SK-N-SH (cell line): ENCODE measurements around the gene PPP2R3A. TPM values are rescaled to one million over a fixed set of nuclear protein-coding genes. Genes with fewer than 3 reads are reported as not detected.

Experiments
- CTCF ChIA-PET: fragments of 300-600, 350-600 bp; formaldehyde crosslinking; extraction: SDS; loops from one replicate; lab custom pipeline; 2021; lab: Yijun Ruan, JAX
- POLR2A ChIA-PET: fragments of 350-600 bp; sonication (Branson Sonifier 250); formaldehyde crosslinking; extraction: SDS; loops from one replicate; lab custom pipeline; 2020; ENCODE audit warnings: antibody characterized with exemption, inconsistent platforms; lab: Yijun Ruan, JAX
- DNase-seq: peaks from one replicate; pipeline ENCODE4 v3.0.0; 2012
- H2AFZ ChIP-seq: fragments of 200-600 bp; sonication (generic); 2 replicates; pipeline ENCODE4 v1.8.1; 2016; ENCODE audit warnings: antibody characterized with exemption, mild to moderate bottlenecking, low read depth
- H3F3A ChIP-seq: fragments of 200-600 bp; sonication (generic); replicated peaks from 2 replicates; pipeline ENCODE3; 2016; ENCODE audit warnings: antibody characterized with exemption, mild to moderate bottlenecking; ENCODE audit not compliant: insufficient read depth
- H3K27ac ChIP-seq, 2 experiments: fragments of 200-500 bp in 1 of 2; fragments of 200-600 bp in 1 of 2; sonication (Bioruptor generic) in 1 of 2; sonication (generic), shearing (Covaris generic) in 1 of 2; 2 replicates each; pipeline versions ENCODE4 v1.5.1 to v1.6.1; 2014 to 2016; ENCODE audit warnings: low read depth in 2 of 2, inconsistent platforms in 1 of 2, low read length in 1 of 2, mild to moderate bottlenecking in 1 of 2, mixed read lengths in 1 of 2
- H3K27me3 ChIP-seq: fragments of 200-600 bp; sonication (generic), shearing (Covaris generic); 2 replicates; pipeline ENCODE4 v1.6.1; 2016; ENCODE audit warnings: mixed run types; ENCODE audit not compliant: insufficient read depth
- H3K36me3 ChIP-seq, 2 experiments: fragments of 200-500 bp in 1 of 2; fragments of 200-600 bp in 1 of 2; sonication (Bioruptor generic) in 1 of 2; sonication (generic) in 1 of 2; replicated peaks in 1 of 2; 2 replicates each; pipeline versions ENCODE3 to v1.5.1; 2014 to 2016; ENCODE audit warnings: low read length in 1 of 2, mild to moderate bottlenecking in 1 of 2; ENCODE audit not compliant: insufficient read depth in 2 of 2, control insufficient read depth in 1 of 2
- H3K4me1 ChIP-seq, 2 experiments: fragments of 200-500 bp in 1 of 2; fragments of 200-600 bp in 1 of 2; sonication (Bioruptor generic) in 1 of 2; sonication (generic), shearing (Covaris generic) in 1 of 2; 2 replicates each; pipeline versions ENCODE4 v1.5.1 to v1.6.1; 2014 to 2016; ENCODE audit warnings: low read depth in 1 of 2, low read length in 1 of 2, mixed run types in 1 of 2; ENCODE audit not compliant: insufficient read depth in 2 of 2, control insufficient read depth in 1 of 2
- H3K4me2 ChIP-seq: fragments of 200-600 bp; sonication (generic), shearing (Covaris generic); 2 replicates; pipeline ENCODE4 v1.6.1; 2017; ENCODE audit warnings: mixed run types
- H3K4me3 ChIP-seq, 2 experiments: fragments of 200-500 bp in 1 of 2; fragments of 200-600 bp in 1 of 2; sonication (Bioruptor generic) in 1 of 2; sonication (generic), shearing (Covaris generic) in 1 of 2; 2 replicates each; pipeline versions ENCODE4 v1.5.1 to v1.8.1; 2014 to 2016; ENCODE audit warnings: low read depth in 2 of 2, inconsistent platforms in 1 of 2, low read length in 1 of 2, mild to moderate bottlenecking in 1 of 2, mixed read lengths in 1 of 2, moderate library complexity in 1 of 2
- H3K79me2 ChIP-seq: fragments of 200-600 bp; sonication (generic); 2 replicates; pipeline ENCODE4 v1.8.1; 2017; ENCODE audit warnings: mild to moderate bottlenecking; ENCODE audit not compliant: insufficient read depth
- H3K9ac ChIP-seq: fragments of 200-600 bp; sonication (generic); 2 replicates; pipeline ENCODE4 v1.6.1; 2017; ENCODE audit warnings: mixed run types
- H3K9me2 ChIP-seq: fragments of 200-600 bp; sonication (generic); 2 replicates; pipeline ENCODE4 v1.6.1; 2017; ENCODE audit warnings: mixed run types
- H3K9me3 ChIP-seq: fragments of 200-600 bp; sonication (generic); 2 replicates; pipeline ENCODE4 v1.6.1; 2017; ENCODE audit warnings: mixed run types, mild to moderate bottlenecking, moderate library complexity
- H4K20me1 ChIP-seq: fragments of 200-600 bp; sonication (generic); 2 replicates; pipeline ENCODE4 v1.6.1; 2017; ENCODE audit warnings: mild to moderate bottlenecking, mixed run types; ENCODE audit not compliant: insufficient read depth
- CHD2 ChIP-seq: fragments of 150-350 bp; IDR thresholded peaks from 2 replicates; pipeline ENCODE4 v1.6.1; 2018; ENCODE audit warnings: low read length; ENCODE audit not compliant: partially characterized antibody
- ELF1 ChIP-seq: IDR thresholded peaks from 2 replicates; pipeline ENCODE4 v1.4.0; 2012
- EP300 ChIP-seq, 2 experiments: IDR thresholded peaks; 2 replicates each; pipeline versions ENCODE4 v1.4.0 to v1.6.1; 2012; ENCODE audit warnings: borderline replicate concordance in 1 of 2, low read depth in 1 of 2, low read length in 1 of 2
- EZH2phosphoT487 ChIP-seq: fragments of 200-600 bp; sonication (generic); IDR thresholded peaks from 2 replicates; pipeline ENCODE4 v1.6.1; 2017; ENCODE audit warnings: low read depth, mixed run types, mild to moderate bottlenecking, antibody characterized with exemption, moderate library complexity, borderline replicate concordance
- FOSL2 ChIP-seq: IDR thresholded peaks from 2 replicates; pipeline ENCODE4 v1.4.0; 2012; ENCODE audit warnings: low read depth, mild to moderate bottlenecking, moderate library complexity, borderline replicate concordance
- FOXM1 ChIP-seq: IDR thresholded peaks from 2 replicates; pipeline ENCODE4 v1.4.0; 2012; ENCODE audit warnings: low read depth, mild to moderate bottlenecking
- GABPA ChIP-seq: IDR thresholded peaks from 2 replicates; pipeline ENCODE4 v1.4.0; 2012; ENCODE audit warnings: low read depth, mild to moderate bottlenecking
- JUND ChIP-seq: IDR thresholded peaks from 2 replicates; pipeline ENCODE4 v1.4.0; 2012
- MEF2A ChIP-seq: IDR thresholded peaks from 2 replicates; pipeline ENCODE4 v1.4.0; 2012; ENCODE audit warnings: low read depth, borderline replicate concordance
- MXI1 ChIP-seq: IDR thresholded peaks from 2 replicates; pipeline ENCODE4 v1.6.1; 2012; ENCODE audit warnings: mild to moderate bottlenecking, low read depth, low read length, improper control_type of control experiment
- NFIC ChIP-seq: IDR thresholded peaks from 2 replicates; pipeline ENCODE4 v1.4.0; 2012; ENCODE audit warnings: borderline replicate concordance
- RAD21 ChIP-seq: IDR thresholded peaks from 2 replicates; pipeline ENCODE4 v1.6.1; 2012; ENCODE audit warnings: mild to moderate bottlenecking, low read length
- RFX5 ChIP-seq: IDR thresholded peaks from 2 replicates; pipeline ENCODE4 v1.6.1; 2012; ENCODE audit warnings: mild to moderate bottlenecking, improper control_type of control experiment, low read length
- RXRA ChIP-seq: IDR thresholded peaks from 2 replicates; pipeline ENCODE4 v1.4.0; 2012; ENCODE audit warnings: low read depth, mild to moderate bottlenecking, borderline replicate concordance
- TCF12 ChIP-seq: IDR thresholded peaks from 2 replicates; pipeline ENCODE4 v1.4.0; 2012
- TEAD4 ChIP-seq: IDR thresholded peaks from 2 replicates; pipeline ENCODE4 v1.4.0; 2012; ENCODE audit warnings: mild to moderate bottlenecking, borderline replicate concordance; ENCODE audit not compliant: insufficient read depth
- YY1 ChIP-seq: IDR thresholded peaks from 2 replicates; pipeline ENCODE4 v1.4.0; 2012; ENCODE audit warnings: low read depth, mild to moderate bottlenecking
- WGBS: methylation state at CpG from one replicate; pipeline ENCODE4 v1.1.6; 2017; ENCODE audit warnings: low lambda C conversion rate; 5-methylcytosine and 5-hydroxymethylcytosine counted together
- polyA plus RNA-seq, 3 experiments: library from polyadenylated mRNA; depleted of rRNA; stranded (reverse); fragments of >200 nt; gene quantifications; 2 replicates each; pipeline ENCODE4 v1.2.3, GENCODE V29; 2012
- TF ChIP-seq, protein P1 (sequence below): IDR thresholded peaks from 2 replicates; pipeline ENCODE4; 2012
- TF ChIP-seq, protein P2 (sequence below): fragments of 150-350 bp; IDR thresholded peaks from 2 replicates; pipeline ENCODE4 v1.6.1; 2016; ENCODE audit warnings: mild to moderate bottlenecking, low read depth, low read length
- TF ChIP-seq, protein P3 (sequence below): IDR thresholded peaks from 2 replicates; pipeline ENCODE4 v1.6.1; 2012; ENCODE audit warnings: mild to moderate bottlenecking, low read depth, low read length, moderate library complexity
- TF ChIP-seq, protein P4 (sequence below): IDR thresholded peaks from 2 replicates; pipeline ENCODE4 v1.4.0; 2012; ENCODE audit warnings: low read depth

Gene PPP2R3A
- polyA plus RNA-seq, 1 of the 3 experiments (the other 2 are of a cell fraction): 3.9 TPM

DNA sequence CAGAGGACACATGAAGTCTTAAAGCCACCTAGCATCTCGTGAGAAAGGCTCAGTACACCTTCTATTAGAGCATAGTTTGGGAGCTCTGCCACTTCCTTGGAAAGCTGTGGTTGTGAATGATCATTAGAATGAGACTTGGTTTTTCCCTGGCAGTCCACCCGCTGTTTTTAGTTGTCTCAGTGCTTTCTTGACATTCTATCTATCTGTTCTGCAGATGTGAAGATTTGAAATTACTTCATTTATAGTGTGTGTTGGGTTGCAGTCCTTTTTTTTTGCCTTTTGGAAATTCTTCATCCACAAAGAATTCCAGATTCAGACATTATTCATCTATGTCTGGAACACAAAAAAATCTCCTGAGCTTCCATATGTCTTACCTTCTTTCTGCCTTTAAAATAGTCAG, 23.7 kb downstream of the PPP2R3A start:
- H3K27me3 ChIP-seq: no peaks in the 10 kb centered on the region
- CTCF ChIA-PET: interaction anchor here (0.8 to 1.8 kb wide), 2 partner anchors 21 to 53 kb away, joined by 3 to 7 read pairs; no protein-coding TSS in a partner anchor
- peak overlapping the region in 1 of 2 experiments; percentile 94; a peak in 2 of 4 replicates for H3K27ac ChIP-seq

More for the DNA sequence above, 23.7 kb downstream of the PPP2R3A start:
- no peak overlapping the region for H2AFZ ChIP-seq
- TF ChIP-seq FOXM1 (no peak), TCF12 (peak; percentile 71), GABPA (no peak), YY1 (no peak), CHD2 (no peak), JUND (peak; percentile 31; the same call in 1 of the 2 replicates), MXI1 (no peak), NFIC (no peak), EP300 (IDR thresholded peaks at IDR 0.05; ENCODE audit: borderline replicate concordance in 1 of 2, low read depth in 1 of 2, low read length in 1 of 2) (peak in 1 of 2 experiments; percentile 53; a peak in 1 of 4 replicates), TEAD4 (0 out of 2 replicates have a peak, but pooled peaks have one; percentile 36), EZH2phosphoT487 (no peak), MEF2A (0 out of 2 replicates have a peak, but pooled peaks have one; percentile 49), RAD21 (no peak), FOSL2 (no peak), RFX5 (no peak), RXRA (no peak), ELF1 (no peak)
- TF ChIP-seq, protein P1, sequence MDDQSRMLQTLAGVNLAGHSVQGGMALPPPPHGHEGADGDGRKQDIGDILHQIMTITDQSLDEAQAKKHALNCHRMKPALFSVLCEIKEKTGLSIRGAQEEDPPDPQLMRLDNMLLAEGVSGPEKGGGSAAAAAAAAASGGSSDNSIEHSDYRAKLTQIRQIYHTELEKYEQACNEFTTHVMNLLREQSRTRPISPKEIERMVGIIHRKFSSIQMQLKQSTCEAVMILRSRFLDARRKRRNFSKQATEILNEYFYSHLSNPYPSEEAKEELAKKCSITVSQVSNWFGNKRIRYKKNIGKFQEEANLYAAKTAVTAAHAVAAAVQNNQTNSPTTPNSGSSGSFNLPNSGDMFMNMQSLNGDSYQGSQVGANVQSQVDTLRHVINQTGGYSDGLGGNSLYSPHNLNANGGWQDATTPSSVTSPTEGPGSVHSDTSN: peak; percentile 50; the same call in 1 of the 2 replicates
- TF ChIP-seq, protein P2, sequence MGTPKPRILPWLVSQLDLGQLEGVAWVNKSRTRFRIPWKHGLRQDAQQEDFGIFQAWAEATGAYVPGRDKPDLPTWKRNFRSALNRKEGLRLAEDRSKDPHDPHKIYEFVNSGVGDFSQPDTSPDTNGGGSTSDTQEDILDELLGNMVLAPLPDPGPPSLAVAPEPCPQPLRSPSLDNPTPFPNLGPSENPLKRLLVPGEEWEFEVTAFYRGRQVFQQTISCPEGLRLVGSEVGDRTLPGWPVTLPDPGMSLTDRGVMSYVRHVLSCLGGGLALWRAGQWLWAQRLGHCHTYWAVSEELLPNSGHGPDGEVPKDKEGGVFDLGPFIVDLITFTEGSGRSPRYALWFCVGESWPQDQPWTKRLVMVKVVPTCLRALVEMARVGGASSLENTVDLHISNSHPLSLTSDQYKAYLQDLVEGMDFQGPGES: no peak
- TF ChIP-seq, protein P3, sequence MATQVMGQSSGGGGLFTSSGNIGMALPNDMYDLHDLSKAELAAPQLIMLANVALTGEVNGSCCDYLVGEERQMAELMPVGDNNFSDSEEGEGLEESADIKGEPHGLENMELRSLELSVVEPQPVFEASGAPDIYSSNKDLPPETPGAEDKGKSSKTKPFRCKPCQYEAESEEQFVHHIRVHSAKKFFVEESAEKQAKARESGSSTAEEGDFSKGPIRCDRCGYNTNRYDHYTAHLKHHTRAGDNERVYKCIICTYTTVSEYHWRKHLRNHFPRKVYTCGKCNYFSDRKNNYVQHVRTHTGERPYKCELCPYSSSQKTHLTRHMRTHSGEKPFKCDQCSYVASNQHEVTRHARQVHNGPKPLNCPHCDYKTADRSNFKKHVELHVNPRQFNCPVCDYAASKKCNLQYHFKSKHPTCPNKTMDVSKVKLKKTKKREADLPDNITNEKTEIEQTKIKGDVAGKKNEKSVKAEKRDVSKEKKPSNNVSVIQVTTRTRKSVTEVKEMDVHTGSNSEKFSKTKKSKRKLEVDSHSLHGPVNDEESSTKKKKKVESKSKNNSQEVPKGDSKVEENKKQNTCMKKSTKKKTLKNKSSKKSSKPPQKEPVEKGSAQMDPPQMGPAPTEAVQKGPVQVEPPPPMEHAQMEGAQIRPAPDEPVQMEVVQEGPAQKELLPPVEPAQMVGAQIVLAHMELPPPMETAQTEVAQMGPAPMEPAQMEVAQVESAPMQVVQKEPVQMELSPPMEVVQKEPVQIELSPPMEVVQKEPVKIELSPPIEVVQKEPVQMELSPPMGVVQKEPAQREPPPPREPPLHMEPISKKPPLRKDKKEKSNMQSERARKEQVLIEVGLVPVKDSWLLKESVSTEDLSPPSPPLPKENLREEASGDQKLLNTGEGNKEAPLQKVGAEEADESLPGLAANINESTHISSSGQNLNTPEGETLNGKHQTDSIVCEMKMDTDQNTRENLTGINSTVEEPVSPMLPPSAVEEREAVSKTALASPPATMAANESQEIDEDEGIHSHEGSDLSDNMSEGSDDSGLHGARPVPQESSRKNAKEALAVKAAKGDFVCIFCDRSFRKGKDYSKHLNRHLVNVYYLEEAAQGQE: no peak
- TF ChIP-seq, protein P4, sequence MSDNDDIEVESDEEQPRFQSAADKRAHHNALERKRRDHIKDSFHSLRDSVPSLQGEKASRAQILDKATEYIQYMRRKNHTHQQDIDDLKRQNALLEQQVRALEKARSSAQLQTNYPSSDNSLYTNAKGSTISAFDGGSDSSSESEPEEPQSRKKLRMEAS: no peak
- TF ChIP-seq, all 33 proteins: peak for 6
- Histone ChIP-seq H3K9me2 (no peaks in the 10 kb centered on the region), H3K9ac (no peak overlapping the region; the same call in 1 of the 2 replicates), H3K4me1 (peaks cover 0 to 19% of the 10 kb centered on the region in 2 experiments; a peak in 2 of 4 replicates), H3K4me3 (no peak overlapping the region), H3K4me2 (peak overlapping the region; percentile 31; the same call in 1 of the 2 replicates), H3K9me3 (no peaks in the 10 kb centered on the region), H3K79me2 (peaks cover 89% of the 10 kb centered on the region), H4K20me1 (no peaks in the 10 kb centered on the region), H3F3A (peaks cover 35% of the 10 kb centered on the region), H3K36me3 (no peaks in the 10 kb centered on the region)
- no peak for DNase-seq
- POLR2A ChIA-PET: no interaction called here
- WGBS: 47% methylated on average over 2 of the region's 2 CpGs
